HG02840 (cell line): Measurements from ENCODE around the gene FANCC.
A peak's percentile ranks its signal among the peaks of the same experiment; 100 is the strongest.

ENCODE experiments used
- ATAC-seq: cut with Tn5 transposase; IDR thresholded peaks from one replicate; pipeline ENCODE4 v1.9.1; 2021; ENCODE audit warnings: mild to moderate bottlenecking, moderate library complexity, moderate number of reproducible peaks; ENCODE audit not compliant: unreplicated experiment, low FRiP score

FANCC gene

DNA sequence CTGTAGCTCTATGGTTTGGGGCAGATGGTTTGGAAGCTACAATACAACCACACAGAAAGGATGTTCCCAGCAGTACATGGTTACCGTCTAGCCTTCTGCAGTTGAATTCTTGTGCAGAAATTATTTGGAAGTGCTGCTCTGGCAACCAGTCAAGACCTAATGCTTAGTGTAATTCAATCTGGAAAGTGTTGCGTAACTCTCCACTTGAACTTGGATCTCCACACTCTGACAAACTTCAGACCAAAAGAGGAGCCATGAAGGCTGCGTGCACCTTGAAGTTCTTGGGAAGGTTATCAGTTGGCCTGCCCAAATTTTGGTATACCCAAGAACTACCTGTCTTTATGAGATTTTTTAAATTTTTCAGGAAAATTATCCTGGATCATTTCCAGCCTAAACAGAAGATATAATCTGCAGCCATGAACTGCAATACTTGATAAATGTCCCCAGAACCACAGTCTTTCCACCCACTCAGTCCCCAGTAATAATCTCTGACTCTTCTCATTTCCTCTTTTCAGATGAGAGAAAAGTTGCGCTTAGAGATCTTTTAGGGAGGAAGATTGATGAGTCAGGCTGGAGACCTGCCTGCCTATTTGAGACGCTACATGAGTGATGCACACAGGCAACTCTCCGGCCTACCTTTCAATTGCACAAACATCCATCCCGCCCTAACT is 159.9 kb downstream of the FANCC start:
- ATAC-seq, result peak; percentile 58

- no peak for ATAC-seq
Measured at GRCh38 chr9:95156074-95156473, 161.4 kb downstream of the FANCC start.

DNA sequence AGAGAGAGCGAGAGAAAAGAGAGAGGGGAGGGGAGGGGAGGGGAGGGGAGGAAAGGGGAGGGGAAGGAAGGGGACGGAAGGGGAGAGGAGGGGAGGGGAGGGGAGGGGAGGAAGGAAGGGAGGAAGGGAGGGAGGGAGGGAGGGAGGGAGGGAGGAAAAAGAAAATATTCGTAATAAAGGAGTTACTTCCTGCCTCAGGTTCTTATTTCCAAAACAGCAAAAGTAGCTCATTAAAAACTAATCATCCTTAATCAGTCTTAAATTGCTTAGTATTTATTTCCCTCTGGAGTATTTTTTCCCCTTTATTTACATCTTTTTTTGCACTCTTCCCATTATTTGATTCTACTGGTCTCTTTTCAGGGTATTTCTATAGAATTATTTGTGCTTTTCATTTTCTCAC is 162.3 kb downstream of the FANCC start:
- no peak for ATAC-seq

DNA sequence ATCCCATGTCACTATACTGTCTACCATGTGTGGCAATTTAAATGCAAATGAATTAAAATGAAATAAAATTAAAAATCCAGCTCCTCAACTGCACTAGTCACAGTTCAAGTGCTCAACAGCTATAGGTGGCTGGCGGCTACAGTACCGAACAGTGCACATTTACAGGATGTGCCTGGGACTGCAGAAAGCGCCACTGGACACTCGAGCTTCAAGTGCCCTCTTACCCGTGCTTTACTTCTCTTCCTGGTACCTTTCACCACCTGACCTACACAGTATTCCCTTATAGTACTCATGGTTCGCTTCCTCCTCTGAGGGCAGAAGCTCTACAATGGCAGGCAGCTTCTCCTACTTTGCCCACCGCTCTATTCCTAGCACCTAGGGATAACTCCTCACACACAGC is 166.6 kb downstream of the FANCC start:
- ATAC-seq, result no peak

- ATAC-seq, result no peak
Measured at GRCh38 chr9:95148208-95148520, 169.3 kb downstream of the FANCC start.

DNA sequence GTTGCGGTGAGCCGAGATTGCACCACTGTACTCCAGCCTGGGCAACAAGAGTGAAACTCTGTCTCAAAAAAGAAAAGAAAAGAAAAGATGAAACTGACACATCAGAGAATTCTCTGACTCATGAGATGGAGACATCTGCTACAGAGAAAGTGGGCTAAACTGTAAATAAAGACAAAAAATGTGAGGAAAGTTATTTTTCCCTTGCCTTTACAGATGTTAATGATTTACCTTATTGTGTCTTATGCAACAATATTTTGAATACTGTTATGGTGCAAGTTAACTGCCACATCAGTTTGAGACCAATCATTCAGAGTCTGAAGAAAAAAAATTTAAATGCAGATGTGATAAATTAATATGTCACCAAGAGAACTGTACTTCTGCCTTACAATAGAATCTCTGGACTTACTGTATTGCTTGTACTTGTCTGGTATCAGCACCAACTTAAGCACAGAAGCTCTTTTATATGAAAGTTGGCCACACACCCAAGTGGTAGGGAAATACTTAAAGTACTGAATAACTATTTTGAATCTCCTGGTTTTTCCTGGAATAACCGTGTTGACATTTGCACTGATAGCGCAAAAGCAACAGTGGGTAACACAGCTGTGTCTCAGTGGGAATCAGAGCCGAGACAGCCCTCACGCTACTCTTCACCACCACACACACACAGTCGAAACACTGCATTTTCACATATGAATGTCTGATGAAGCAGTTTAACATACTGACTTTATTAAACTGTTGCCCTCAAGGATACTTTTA is 169.9 kb downstream of the FANCC start:
- ATAC-seq, result no peak

- ATAC-seq, result no peak
Measured at GRCh38 chr9:95143591-95144561, 173.6 kb downstream of the FANCC start.

GRCh38 chr9:95142728-95143127 is 174.8 kb downstream of the FANCC start:
- ATAC-seq, result no peak

DNA sequence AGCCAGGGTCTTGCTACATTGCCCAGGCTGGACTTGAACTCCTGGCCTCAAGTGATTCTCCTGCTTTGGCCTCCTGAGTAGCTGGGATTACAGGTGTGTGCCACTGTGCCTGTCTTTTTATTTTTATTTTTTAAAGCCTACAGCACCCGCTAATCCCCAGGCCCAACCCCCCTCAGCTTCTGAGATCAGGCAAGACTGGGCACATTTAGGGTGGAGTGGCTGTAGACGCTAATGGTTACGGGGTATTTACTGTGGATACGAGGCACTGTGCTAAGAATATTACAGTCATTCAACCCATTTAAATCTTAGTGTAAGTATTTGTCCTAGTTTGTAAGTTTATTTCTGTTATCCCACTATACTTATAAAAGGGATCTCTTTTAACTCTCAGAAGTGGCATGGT is 175.2 kb downstream of the FANCC start:
- no peak for ATAC-seq

DNA sequence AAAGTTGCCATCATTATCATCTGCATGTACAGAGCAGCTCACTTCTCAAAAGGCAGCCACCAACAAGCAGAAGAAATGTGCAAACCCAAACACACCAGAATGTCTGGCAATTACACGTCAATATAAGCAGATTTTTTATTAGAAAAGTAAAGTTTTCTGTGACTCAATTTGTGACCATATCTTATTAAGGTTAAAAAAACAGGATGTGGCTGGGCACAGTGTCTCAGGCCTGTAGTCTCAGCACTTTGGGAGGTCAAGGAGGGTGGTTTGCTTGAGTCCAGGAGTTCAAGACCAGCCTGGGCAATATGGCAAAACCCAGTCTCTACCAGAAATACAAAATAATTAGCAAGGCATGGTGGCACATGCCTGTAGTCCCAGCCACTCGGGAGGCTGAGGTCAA is 176.7 kb downstream of the FANCC start:
- ATAC-seq, result no peak

GRCh38 chr9:95139126-95139525 is 178.4 kb downstream of the FANCC start:
- no peak for ATAC-seq

GRCh38 chr9:95138474-95138873 is 179.0 kb downstream of the FANCC start:
- no peak for ATAC-seq

DNA sequence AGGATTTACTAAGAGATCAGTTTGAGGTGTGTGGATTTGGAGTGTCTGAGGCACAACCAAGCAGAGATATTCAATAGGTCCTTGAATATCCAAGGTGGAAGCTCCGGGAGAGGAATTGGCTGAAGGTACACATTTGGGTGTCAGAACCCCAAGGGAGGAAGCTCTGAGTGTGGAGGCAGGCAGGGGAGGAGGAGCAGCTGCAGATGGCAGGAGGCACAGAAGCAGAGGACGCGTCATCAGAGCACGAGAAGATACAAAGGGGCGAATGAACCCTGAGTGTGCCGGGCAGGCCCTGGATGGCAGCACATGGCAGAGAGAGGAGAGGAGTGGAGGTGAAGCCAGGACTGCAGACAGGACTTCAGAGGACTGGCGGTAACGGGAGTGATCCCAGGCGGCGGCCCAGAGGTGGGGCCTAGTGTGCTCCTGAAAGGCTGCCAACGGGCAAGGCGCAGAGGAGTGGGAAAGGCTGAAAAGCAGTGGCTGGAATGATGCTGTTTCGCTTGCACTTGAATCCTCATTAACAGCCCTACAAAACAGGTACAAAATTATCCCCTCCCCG is 179.8 kb downstream of the FANCC start:
- no peak for ATAC-seq

DNA sequence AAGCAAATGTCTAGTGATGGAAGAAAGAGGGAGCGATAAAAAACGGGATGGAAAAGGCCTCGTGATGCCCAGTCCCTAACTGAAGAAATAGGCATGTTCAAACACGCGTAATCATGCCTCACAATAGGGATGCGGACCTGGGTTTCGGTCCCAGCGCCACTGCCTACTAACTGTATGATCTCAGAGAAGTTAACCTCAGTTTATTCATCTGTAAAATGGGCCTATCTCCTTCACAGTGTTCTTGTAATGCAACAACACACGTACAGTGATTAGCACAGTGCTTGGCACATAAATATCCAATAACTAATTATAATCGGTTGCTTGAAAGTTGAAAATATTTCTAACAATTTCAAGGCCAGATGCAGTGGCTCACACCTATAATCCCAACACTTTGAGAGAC is 181.8 kb downstream of the FANCC start:
- ATAC-seq, result no peak

- no peak for ATAC-seq
Measured at GRCh38 chr9:95134457-95134881, 183.0 kb downstream of the FANCC start.

GRCh38 chr9:95133325-95133705 is 184.2 kb downstream of the FANCC start:
- ATAC-seq, result no peak

DNA sequence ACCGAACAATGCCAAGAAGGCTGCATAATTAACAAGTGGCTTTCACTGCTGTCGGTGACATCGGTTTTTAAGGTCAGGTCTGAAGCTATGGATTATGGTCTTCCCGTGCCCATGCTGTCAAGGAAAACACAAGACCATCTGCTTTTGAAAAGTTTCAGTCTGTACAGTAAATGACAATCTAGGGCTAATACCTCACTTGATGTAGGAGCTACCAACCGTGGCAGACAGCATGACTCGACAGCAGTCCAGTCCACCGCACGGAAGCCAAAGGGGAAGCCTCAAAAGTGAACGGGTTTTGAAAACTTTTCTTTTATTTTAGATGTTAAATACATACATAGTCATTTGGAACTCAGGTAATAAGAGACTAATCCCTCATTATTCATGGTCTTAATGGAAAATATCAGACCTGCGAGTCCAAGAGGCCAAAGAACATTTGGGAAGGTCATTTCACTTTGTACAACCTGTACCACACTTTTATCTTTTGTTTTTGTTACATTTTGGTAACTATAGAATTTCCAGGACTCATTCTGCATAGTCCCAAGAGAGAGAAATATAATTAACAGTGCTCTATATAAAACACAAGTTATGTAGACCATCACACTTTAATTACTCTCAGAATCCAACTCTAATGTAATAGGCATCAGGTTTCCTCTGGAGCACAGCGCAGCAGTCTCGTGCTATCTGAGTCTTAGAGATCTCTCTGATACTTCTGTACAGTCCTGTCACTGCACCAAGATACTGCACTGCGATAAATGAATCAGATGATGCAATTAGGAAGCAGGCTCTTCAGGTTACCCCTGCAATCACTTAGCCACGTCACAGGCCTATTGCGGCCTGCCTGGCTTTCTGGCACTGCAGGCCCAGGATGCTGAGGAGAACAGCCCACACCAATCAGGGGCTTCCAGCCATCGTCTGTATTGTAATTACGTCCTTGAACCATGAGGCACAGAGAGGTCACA is 184.9 kb downstream of the FANCC start:
- no peak for ATAC-seq

DNA sequence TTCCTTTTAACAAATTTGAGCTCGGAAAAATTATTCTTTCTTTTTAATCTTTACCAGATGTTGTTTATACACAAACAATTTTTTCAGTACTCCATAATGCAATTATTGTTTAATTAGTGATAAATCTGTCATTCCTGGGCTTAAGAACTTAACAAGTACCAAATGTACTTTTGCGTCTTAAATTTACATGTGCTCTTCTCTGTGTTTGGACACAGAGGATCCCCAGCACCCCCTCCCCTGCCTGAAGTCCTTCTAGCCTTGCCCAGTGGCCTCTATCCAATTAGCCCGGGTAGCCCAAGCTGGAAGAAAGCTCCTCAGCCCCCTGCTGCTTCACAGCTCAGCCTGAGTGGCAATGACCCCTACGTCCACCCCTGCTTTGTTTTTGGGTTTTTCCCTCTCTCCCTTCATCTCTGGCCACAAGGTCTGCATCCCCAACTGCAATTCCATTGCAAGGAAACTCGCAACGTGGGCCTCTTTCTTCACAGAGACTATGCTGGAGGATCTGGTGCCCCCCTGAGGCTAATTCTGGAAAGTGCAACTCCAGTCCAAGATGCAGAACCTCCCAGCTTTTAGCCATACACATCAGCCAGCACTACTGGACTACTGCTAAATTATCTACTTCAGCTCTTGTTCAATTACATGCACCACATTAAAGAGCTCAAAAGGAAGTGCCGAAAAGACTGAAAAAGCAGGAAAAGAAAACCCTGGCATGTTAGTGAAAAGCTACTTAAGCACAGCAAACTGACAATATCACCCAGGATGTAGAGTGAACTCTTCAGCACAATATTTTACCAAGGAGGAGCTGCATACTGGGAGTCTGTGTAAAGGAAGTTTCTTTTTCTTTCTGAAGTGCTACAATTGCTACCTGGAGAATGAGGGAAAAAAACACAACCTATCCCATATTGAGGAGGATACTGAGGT is 186.2 kb downstream of the FANCC start:
- no peak for ATAC-seq

- no peak for ATAC-seq
Measured at GRCh38 chr9:95130484-95130883, 187.0 kb downstream of the FANCC start.
